SK-N-SH (cell line): ENCODE results near the gene BCR. TPM values are rescaled to one million over a fixed set of nuclear protein-coding genes. Genes with fewer than 3 reads are reported as not detected.

Experiments used
- CTCF ChIA-PET: fragments of 300-600, 350-600 bp; formaldehyde crosslinking; extraction: SDS; loops from one replicate; lab custom pipeline; 2021; lab: Yijun Ruan, JAX
- POLR2A ChIA-PET: fragments of 350-600 bp; sonication (Branson Sonifier 250); formaldehyde crosslinking; extraction: SDS; loops from one replicate; lab custom pipeline; 2020; ENCODE audit warnings: antibody characterized with exemption, inconsistent platforms; lab: Yijun Ruan, JAX
- DNase-seq: peaks from one replicate; pipeline ENCODE4 v3.0.0; 2012
- H2AFZ ChIP-seq: fragments of 200-600 bp; sonication (generic); 2 replicates; pipeline ENCODE4 v1.8.1; 2016; ENCODE audit warnings: antibody characterized with exemption, mild to moderate bottlenecking, low read depth
- H3F3A ChIP-seq: fragments of 200-600 bp; sonication (generic); replicated peaks from 2 replicates; pipeline ENCODE3; 2016; ENCODE audit warnings: antibody characterized with exemption, mild to moderate bottlenecking; ENCODE audit not compliant: insufficient read depth
- H3K27ac ChIP-seq, 2 experiments: fragments of 200-500 bp in 1 of 2; fragments of 200-600 bp in 1 of 2; sonication (Bioruptor generic) in 1 of 2; sonication (generic), shearing (Covaris generic) in 1 of 2; 2 replicates each; pipeline versions ENCODE4 v1.5.1 to v1.6.1; 2014 to 2016; ENCODE audit warnings: low read depth in 2 of 2, inconsistent platforms in 1 of 2, low read length in 1 of 2, mild to moderate bottlenecking in 1 of 2, mixed read lengths in 1 of 2
- H3K27me3 ChIP-seq: fragments of 200-600 bp; sonication (generic), shearing (Covaris generic); 2 replicates; pipeline ENCODE4 v1.6.1; 2016; ENCODE audit warnings: mixed run types; ENCODE audit not compliant: insufficient read depth
- H3K36me3 ChIP-seq, 2 experiments: fragments of 200-500 bp in 1 of 2; fragments of 200-600 bp in 1 of 2; sonication (Bioruptor generic) in 1 of 2; sonication (generic) in 1 of 2; replicated peaks in 1 of 2; 2 replicates each; pipeline versions ENCODE3 to v1.5.1; 2014 to 2016; ENCODE audit warnings: low read length in 1 of 2, mild to moderate bottlenecking in 1 of 2; ENCODE audit not compliant: insufficient read depth in 2 of 2, control insufficient read depth in 1 of 2
- H3K4me1 ChIP-seq, 2 experiments: fragments of 200-500 bp in 1 of 2; fragments of 200-600 bp in 1 of 2; sonication (Bioruptor generic) in 1 of 2; sonication (generic), shearing (Covaris generic) in 1 of 2; 2 replicates each; pipeline versions ENCODE4 v1.5.1 to v1.6.1; 2014 to 2016; ENCODE audit warnings: low read depth in 1 of 2, low read length in 1 of 2, mixed run types in 1 of 2; ENCODE audit not compliant: insufficient read depth in 2 of 2, control insufficient read depth in 1 of 2
- H3K4me2 ChIP-seq: fragments of 200-600 bp; sonication (generic), shearing (Covaris generic); 2 replicates; pipeline ENCODE4 v1.6.1; 2017; ENCODE audit warnings: mixed run types
- H3K4me3 ChIP-seq, 2 experiments: fragments of 200-500 bp in 1 of 2; fragments of 200-600 bp in 1 of 2; sonication (Bioruptor generic) in 1 of 2; sonication (generic), shearing (Covaris generic) in 1 of 2; 2 replicates each; pipeline versions ENCODE4 v1.5.1 to v1.8.1; 2014 to 2016; ENCODE audit warnings: low read depth in 2 of 2, inconsistent platforms in 1 of 2, low read length in 1 of 2, mild to moderate bottlenecking in 1 of 2, mixed read lengths in 1 of 2, moderate library complexity in 1 of 2
- H3K79me2 ChIP-seq: fragments of 200-600 bp; sonication (generic); 2 replicates; pipeline ENCODE4 v1.8.1; 2017; ENCODE audit warnings: mild to moderate bottlenecking; ENCODE audit not compliant: insufficient read depth
- H3K9ac ChIP-seq: fragments of 200-600 bp; sonication (generic); 2 replicates; pipeline ENCODE4 v1.6.1; 2017; ENCODE audit warnings: mixed run types
- H3K9me2 ChIP-seq: fragments of 200-600 bp; sonication (generic); 2 replicates; pipeline ENCODE4 v1.6.1; 2017; ENCODE audit warnings: mixed run types
- H3K9me3 ChIP-seq: fragments of 200-600 bp; sonication (generic); 2 replicates; pipeline ENCODE4 v1.6.1; 2017; ENCODE audit warnings: mixed run types, mild to moderate bottlenecking, moderate library complexity
- H4K20me1 ChIP-seq: fragments of 200-600 bp; sonication (generic); 2 replicates; pipeline ENCODE4 v1.6.1; 2017; ENCODE audit warnings: mild to moderate bottlenecking, mixed run types; ENCODE audit not compliant: insufficient read depth
- ELF1 ChIP-seq: IDR thresholded peaks from 2 replicates; pipeline ENCODE4 v1.4.0; 2012
- EP300 ChIP-seq, 2 experiments: IDR thresholded peaks; 2 replicates each; pipeline versions ENCODE4 v1.4.0 to v1.6.1; 2012; ENCODE audit warnings: borderline replicate concordance in 1 of 2, low read depth in 1 of 2, low read length in 1 of 2
- GABPA ChIP-seq: IDR thresholded peaks from 2 replicates; pipeline ENCODE4 v1.4.0; 2012; ENCODE audit warnings: low read depth, mild to moderate bottlenecking
- GATA2 ChIP-seq: sonication (generic); formaldehyde crosslinking; IDR thresholded peaks from 2 replicates; pipeline ENCODE4 v1.5.0; 2020; ENCODE audit warnings: mild to moderate bottlenecking, missing genetic modification reagents
- JUND ChIP-seq: IDR thresholded peaks from 2 replicates; pipeline ENCODE4 v1.4.0; 2012
- MXI1 ChIP-seq: IDR thresholded peaks from 2 replicates; pipeline ENCODE4 v1.6.1; 2012; ENCODE audit warnings: mild to moderate bottlenecking, low read depth, low read length, improper control_type of control experiment
- RAD21 ChIP-seq: IDR thresholded peaks from 2 replicates; pipeline ENCODE4 v1.6.1; 2012; ENCODE audit warnings: mild to moderate bottlenecking, low read length
- RCOR1 ChIP-seq: fragments of 150-350 bp; IDR thresholded peaks from 2 replicates; pipeline ENCODE4 v1.6.1; 2017; ENCODE audit warnings: antibody characterized with exemption, low read length
- RXRA ChIP-seq: IDR thresholded peaks from 2 replicates; pipeline ENCODE4 v1.4.0; 2012; ENCODE audit warnings: low read depth, mild to moderate bottlenecking, borderline replicate concordance
- SIN3A ChIP-seq: IDR thresholded peaks from 2 replicates; pipeline ENCODE4 v1.6.1; 2012; ENCODE audit warnings: low read depth, mild to moderate bottlenecking, low read length, moderate library complexity, borderline replicate concordance
- TCF12 ChIP-seq: IDR thresholded peaks from 2 replicates; pipeline ENCODE4 v1.4.0; 2012
- TEAD4 ChIP-seq: IDR thresholded peaks from 2 replicates; pipeline ENCODE4 v1.4.0; 2012; ENCODE audit warnings: mild to moderate bottlenecking, borderline replicate concordance; ENCODE audit not compliant: insufficient read depth
- USF1 ChIP-seq: IDR thresholded peaks from 2 replicates; pipeline ENCODE4 v1.4.0; 2012; ENCODE audit warnings: low read depth, borderline replicate concordance
- WGBS: methylation state at CpG from one replicate; pipeline ENCODE4 v1.1.6; 2017; ENCODE audit warnings: low lambda C conversion rate; 5-methylcytosine and 5-hydroxymethylcytosine counted together
- polyA plus RNA-seq, 3 experiments: library from polyadenylated mRNA; depleted of rRNA; stranded (reverse); fragments of >200 nt; gene quantifications; 2 replicates each; pipeline ENCODE4 v1.2.3, GENCODE V29; 2012
- TF ChIP-seq, protein P1 (sequence below): fragments of 200-600 bp; sonication (generic); IDR thresholded peaks from 2 replicates; pipeline ENCODE4 v1.6.1; 2017; ENCODE audit warnings: antibody characterized with exemption, mild to moderate bottlenecking, moderate library complexity
- TF ChIP-seq, protein P2 (sequence below): IDR thresholded peaks from 2 replicates; pipeline ENCODE4; 2012

The BCR gene
- polyA plus RNA-seq, 1 of the 3 experiments (the other 2 are of a cell fraction): 50.9 TPM

- POLR2A ChIA-PET: no interaction called here
- peaks cover 26 to 30% of the 10 kb centered on the region in 2 experiments; a peak in 2 of 4 replicates for H3K4me1 ChIP-seq
Observed at GRCh38 chr22:23243859-23244689, 63.8 kb downstream of the BCR start.

GRCh38 chr22:23244690-23245044 lies 64.4 kb downstream of the BCR start:
- Histone ChIP-seq H4K20me1 (peaks cover 27% of the 10 kb centered on the region), H2AFZ (no peak overlapping the region), H3K9me3 (no peaks in the 10 kb centered on the region)
- ChIA-PET POLR2A (no interaction called here), CTCF (no interaction called here)
- TF ChIP-seq, protein P1, sequence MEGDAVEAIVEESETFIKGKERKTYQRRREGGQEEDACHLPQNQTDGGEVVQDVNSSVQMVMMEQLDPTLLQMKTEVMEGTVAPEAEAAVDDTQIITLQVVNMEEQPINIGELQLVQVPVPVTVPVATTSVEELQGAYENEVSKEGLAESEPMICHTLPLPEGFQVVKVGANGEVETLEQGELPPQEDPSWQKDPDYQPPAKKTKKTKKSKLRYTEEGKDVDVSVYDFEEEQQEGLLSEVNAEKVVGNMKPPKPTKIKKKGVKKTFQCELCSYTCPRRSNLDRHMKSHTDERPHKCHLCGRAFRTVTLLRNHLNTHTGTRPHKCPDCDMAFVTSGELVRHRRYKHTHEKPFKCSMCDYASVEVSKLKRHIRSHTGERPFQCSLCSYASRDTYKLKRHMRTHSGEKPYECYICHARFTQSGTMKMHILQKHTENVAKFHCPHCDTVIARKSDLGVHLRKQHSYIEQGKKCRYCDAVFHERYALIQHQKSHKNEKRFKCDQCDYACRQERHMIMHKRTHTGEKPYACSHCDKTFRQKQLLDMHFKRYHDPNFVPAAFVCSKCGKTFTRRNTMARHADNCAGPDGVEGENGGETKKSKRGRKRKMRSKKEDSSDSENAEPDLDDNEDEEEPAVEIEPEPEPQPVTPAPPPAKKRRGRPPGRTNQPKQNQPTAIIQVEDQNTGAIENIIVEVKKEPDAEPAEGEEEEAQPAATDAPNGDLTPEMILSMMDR: no peak
- no peak for TF ChIP-seq RAD21
- TF ChIP-seq RXRA: no peak
- no peak for TF ChIP-seq JUND
- TF ChIP-seq USF1: no peak
- no peak for TF ChIP-seq ELF1
- no peak for TF ChIP-seq RCOR1
- TF ChIP-seq GATA2 (CRISPR knock-in tag): no peak
- TF ChIP-seq TEAD4: no peak
- TF ChIP-seq GABPA: no peak
- no peak for TF ChIP-seq SIN3A
- no peak for TF ChIP-seq MXI1
- TF ChIP-seq, all 33 proteins: peak for 0
- Histone ChIP-seq H3K27ac (no peak overlapping the region; a peak in 1 of 4 replicates), H3K9me2 (no peaks in the 10 kb centered on the region), H3K4me2 (no peak overlapping the region), H3K36me3 (no peaks in the 10 kb centered on the region), H3K79me2 (peaks cover 55% of the 10 kb centered on the region; the same call in 1 of the 2 replicates), H3K4me3 (no peak overlapping the region), H3K4me1 (peaks cover 26 to 33% of the 10 kb centered on the region in 2 experiments; a peak in 2 of 4 replicates), H3K27me3 (no peaks in the 10 kb centered on the region), H3K9ac (no peak overlapping the region), H3F3A (no peaks in the 10 kb centered on the region)
- DNase-seq: no peak
- WGBS: 93% methylated on average over 4 of the region's 5 CpGs

More at GRCh38 chr22:23243859-23244689, 63.8 kb downstream of the BCR start:
- Histone ChIP-seq H3K79me2 (peaks cover 58% of the 10 kb centered on the region; the same call in 1 of the 2 replicates), H3F3A (no peaks in the 10 kb centered on the region), H3K9ac (no peak overlapping the region), H3K27me3 (no peaks in the 10 kb centered on the region), H3K27ac (no peak overlapping the region; a peak in 1 of 4 replicates), H3K9me3 (no peaks in the 10 kb centered on the region), H3K4me3 (no peak overlapping the region), H2AFZ (no peak overlapping the region), H4K20me1 (peaks cover 23% of the 10 kb centered on the region), H3K9me2 (no peaks in the 10 kb centered on the region), H3K4me2 (no peak overlapping the region), H3K36me3 (no peaks in the 10 kb centered on the region)
- DNase-seq: no peak
- WGBS: 91% methylated on average over 12 of the region's 17 CpGs
- CTCF ChIA-PET: interaction anchor here (1.1 to 2.1 kb wide), 5 partner anchors 9 to 116 kb away, joined by 3 to 6 read pairs (median 4); no protein-coding TSS in a partner anchor
- TF ChIP-seq, protein P2, sequence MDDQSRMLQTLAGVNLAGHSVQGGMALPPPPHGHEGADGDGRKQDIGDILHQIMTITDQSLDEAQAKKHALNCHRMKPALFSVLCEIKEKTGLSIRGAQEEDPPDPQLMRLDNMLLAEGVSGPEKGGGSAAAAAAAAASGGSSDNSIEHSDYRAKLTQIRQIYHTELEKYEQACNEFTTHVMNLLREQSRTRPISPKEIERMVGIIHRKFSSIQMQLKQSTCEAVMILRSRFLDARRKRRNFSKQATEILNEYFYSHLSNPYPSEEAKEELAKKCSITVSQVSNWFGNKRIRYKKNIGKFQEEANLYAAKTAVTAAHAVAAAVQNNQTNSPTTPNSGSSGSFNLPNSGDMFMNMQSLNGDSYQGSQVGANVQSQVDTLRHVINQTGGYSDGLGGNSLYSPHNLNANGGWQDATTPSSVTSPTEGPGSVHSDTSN: no peak
- TF ChIP-seq RAD21: no peak
- no peak for TF ChIP-seq EP300 (IDR thresholded peaks at IDR 0.05; ENCODE audit: borderline replicate concordance in 1 of 2, low read depth in 1 of 2, low read length in 1 of 2)
- TF ChIP-seq TEAD4: no peak
- TF ChIP-seq TCF12: no peak
